ENCODE measurements around the gene OTULIN. TPM values are rescaled to one million over a fixed set of nuclear protein-coding genes. Genes with fewer than 3 reads are reported as not detected.
A peak's percentile ranks its signal among the peaks of the same experiment; 100 is the strongest.

Gene OTULIN
- total RNA-seq, 5 donors from 2014 or later (not counting 1 experiment from before 2014, with no cell fraction given): 57.6 to 67.1 (median 61.2) TPM

DNA sequence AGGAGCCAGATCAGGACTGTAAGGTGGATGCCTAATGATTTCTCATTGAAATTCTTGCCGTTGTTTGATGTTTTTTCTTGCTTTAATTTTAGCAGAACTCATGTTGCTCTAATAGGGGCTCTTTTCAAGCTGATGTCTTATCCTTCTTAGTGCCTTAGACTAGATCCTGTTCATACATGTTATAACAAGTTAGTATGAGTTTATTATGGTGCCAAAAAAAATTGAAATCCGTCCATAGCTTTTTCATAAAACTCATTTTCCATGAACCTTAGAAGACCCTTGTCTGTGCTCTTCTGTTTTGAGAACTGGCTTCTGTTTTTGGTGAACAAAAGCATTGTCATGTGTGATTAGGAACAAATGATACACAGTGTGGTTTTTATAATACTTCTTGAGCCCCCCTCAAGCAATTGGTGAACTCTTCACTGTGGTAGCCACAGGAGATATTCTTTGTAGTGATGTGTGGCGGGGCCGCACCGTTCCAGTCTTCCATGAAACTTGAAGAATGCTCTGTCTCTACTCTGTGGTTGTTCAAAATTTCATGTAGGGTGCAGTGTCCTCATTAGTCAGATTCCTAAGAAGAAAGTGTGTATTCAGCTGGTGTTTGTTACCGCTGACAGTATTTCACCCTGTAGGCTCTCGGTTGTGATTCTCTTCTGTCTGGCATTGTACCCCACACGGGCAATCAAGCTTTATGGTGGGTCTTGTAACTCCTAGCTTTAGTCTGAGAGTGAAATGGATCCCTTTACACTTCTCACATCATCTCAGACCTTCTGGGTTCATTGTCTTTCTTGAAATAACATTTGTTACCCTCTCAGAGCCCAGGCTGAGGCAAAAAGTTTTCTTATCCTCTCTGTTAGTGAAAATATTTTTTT, 10.7 kb downstream of the OTULIN start:
- peak overlapping the region; percentile 55 for H3K27ac ChIP-seq (ENCODE audit: low read length)
- Mint-ChIP-seq H3K27me3 (no peaks in the 10 kb centered on the region), H3K4me1 (peaks cover 73 to 80% (median 74%) of the 10 kb centered on the region in 3 donors), H3K27ac (peak overlapping the region; percentile 91 to 92), H3K9me3 (no peaks in the 10 kb centered on the region), H3K36me3 (peaks cover 29% of the 10 kb centered on the region), H3K4me3 (peak overlapping the region; percentile 55 to 63 (median 56))
- peak in 2 of 4 experiments; percentile 12 to 13 for ATAC-seq (replicated peaks in 1 of 4)
- POLR2A ChIA-PET: no interaction called here
- no peak overlapping the region for H3K4me3 ChIP-seq (ENCODE audit: control insufficient read depth in 1 of 2, extremely low read depth in 1 of 2, low read length in 1 of 2)
- H3K9me3 ChIP-seq: no peaks in the 10 kb centered on the region
- peaks cover 0 to 19% of the 10 kb centered on the region in 2 donors for H3K36me3 ChIP-seq (ENCODE audit: control insufficient read depth in 2 of 2, extremely low read depth in 1 of 2, insufficient read depth in 1 of 2, low read length in 1 of 2)
- no peaks in the 10 kb centered on the region for H3K27me3 ChIP-seq (replicated peaks in 1 of 2; ENCODE audit: control insufficient read depth in 2 of 2, extremely low read depth in 1 of 2, insufficient read depth in 2 of 2, low read length in 1 of 2)
- WGBS (ENCODE audit: insufficient coverage): 72% methylated on average over 2 of the region's 8 CpGs
- CTCF ChIA-PET: interaction anchor here (0.7 to 1.3 kb wide), 3 partner anchors 8 to 24 kb away, joined by 3 to 4 read pairs (median 3); no protein-coding TSS in a partner anchor
- DNase-seq: no peak
- H3K4me1 ChIP-seq (ENCODE audit: control insufficient read depth in 1 of 2, extremely low read depth in 1 of 2, insufficient read depth in 2 of 2, low read length in 2 of 2): peaks cover 12 to 44% of the 10 kb centered on the region in 2 experiments

- Mint-ChIP-seq H3K4me3 (peak overlapping the region; percentile 55 to 63 (median 56)), H3K36me3 (peaks cover 32% of the 10 kb centered on the region), H3K9me3 (no peaks in the 10 kb centered on the region), H3K4me1 (peaks cover 67 to 73% (median 70%) of the 10 kb centered on the region in 3 donors), H3K27ac (peak overlapping the region; percentile 91 to 92), H3K27me3 (no peaks in the 10 kb centered on the region)
- no peaks in the 10 kb centered on the region for H3K9me3 ChIP-seq
- ChIA-PET CTCF (interaction anchor here in 1 of 2 donors (0.9 to 1.3 kb wide), 2 partner anchors 9 to 19 kb away, joined by 3 to 4 read pairs; no protein-coding TSS in a partner anchor), POLR2A (interaction anchor here in 1 of 2 donors (0.5 kb wide), 1 partner anchor 533 kb away, joined by 3 read pairs; no protein-coding TSS in a partner anchor)
- peaks cover 12 to 40% of the 10 kb centered on the region in 2 experiments for H3K4me1 ChIP-seq (ENCODE audit: control insufficient read depth in 1 of 2, extremely low read depth in 1 of 2, insufficient read depth in 2 of 2, low read length in 2 of 2)
- H3K27me3 ChIP-seq (replicated peaks in 1 of 2; ENCODE audit: control insufficient read depth in 2 of 2, extremely low read depth in 1 of 2, insufficient read depth in 2 of 2, low read length in 1 of 2): no peaks in the 10 kb centered on the region
- peak; percentile 51 to 57 (median 54) for ATAC-seq (replicated peaks in 1 of 4)
- no peak overlapping the region for H3K4me3 ChIP-seq (ENCODE audit: control insufficient read depth in 1 of 2, extremely low read depth in 1 of 2, low read length in 1 of 2)
- H3K36me3 ChIP-seq (ENCODE audit: control insufficient read depth in 2 of 2, extremely low read depth in 1 of 2, insufficient read depth in 1 of 2, low read length in 1 of 2): peaks cover 0 to 24% of the 10 kb centered on the region in 2 donors
- peak overlapping the region; percentile 55 for H3K27ac ChIP-seq (ENCODE audit: low read length)
- DNase-seq: peak in 2 of 35 experiments; percentile 12 to 45
- 20% methylated on average over 1 of the region's 6 CpGs for WGBS (ENCODE audit: insufficient coverage)
Observed at GRCh38 chr5:14675865-14676300, 11.4 kb downstream of the OTULIN start.

- peaks cover 10 to 36% of the 10 kb centered on the region in 2 experiments for H3K4me1 ChIP-seq (ENCODE audit: control insufficient read depth in 1 of 2, extremely low read depth in 1 of 2, insufficient read depth in 2 of 2, low read length in 2 of 2)
- POLR2A ChIA-PET: interaction anchor here in 1 of 2 donors (0.5 kb wide), 1 partner anchor 534 kb away, joined by 3 read pairs; no protein-coding TSS in a partner anchor
- H3K4me3 ChIP-seq (ENCODE audit: control insufficient read depth in 1 of 2, extremely low read depth in 1 of 2, low read length in 1 of 2): no peak overlapping the region
- H3K36me3 ChIP-seq (ENCODE audit: control insufficient read depth in 2 of 2, extremely low read depth in 1 of 2, insufficient read depth in 1 of 2, low read length in 1 of 2): peaks cover 0 to 29% of the 10 kb centered on the region in 2 donors
- peak in 5 of 35 experiments; percentile 18 to 32 (median 23) for DNase-seq
- peaks cover 62 to 69% (median 66%) of the 10 kb centered on the region in 3 donors for H3K4me1 Mint-ChIP-seq
- peak overlapping the region; percentile 91 to 92 for H3K27ac Mint-ChIP-seq
- peak overlapping the region; percentile 55 to 63 (median 56) for H3K4me3 Mint-ChIP-seq
- peak; percentile 44 to 75 (median 60) for ATAC-seq (replicated peaks in 1 of 4)
- WGBS (ENCODE audit: insufficient coverage): 21% methylated on average over 1 of the region's 3 CpGs
- H3K27me3 Mint-ChIP-seq: no peaks in the 10 kb centered on the region
- peak overlapping the region; percentile 55 for H3K27ac ChIP-seq (ENCODE audit: low read length)
- H3K9me3 ChIP-seq: no peaks in the 10 kb centered on the region
- CTCF ChIA-PET: interaction anchor here in 1 of 2 donors (0.9 to 1.3 kb wide), 2 partner anchors 10 to 19 kb away, joined by 3 to 4 read pairs; no protein-coding TSS in a partner anchor
- H3K9me3 Mint-ChIP-seq: no peaks in the 10 kb centered on the region
- peaks cover 34% of the 10 kb centered on the region for H3K36me3 Mint-ChIP-seq
- H3K27me3 ChIP-seq (replicated peaks in 1 of 2; ENCODE audit: control insufficient read depth in 2 of 2, extremely low read depth in 1 of 2, insufficient read depth in 2 of 2, low read length in 1 of 2): no peaks in the 10 kb centered on the region
Observed at GRCh38 chr5:14676320-14676719, 11.8 kb downstream of the OTULIN start.

DNA sequence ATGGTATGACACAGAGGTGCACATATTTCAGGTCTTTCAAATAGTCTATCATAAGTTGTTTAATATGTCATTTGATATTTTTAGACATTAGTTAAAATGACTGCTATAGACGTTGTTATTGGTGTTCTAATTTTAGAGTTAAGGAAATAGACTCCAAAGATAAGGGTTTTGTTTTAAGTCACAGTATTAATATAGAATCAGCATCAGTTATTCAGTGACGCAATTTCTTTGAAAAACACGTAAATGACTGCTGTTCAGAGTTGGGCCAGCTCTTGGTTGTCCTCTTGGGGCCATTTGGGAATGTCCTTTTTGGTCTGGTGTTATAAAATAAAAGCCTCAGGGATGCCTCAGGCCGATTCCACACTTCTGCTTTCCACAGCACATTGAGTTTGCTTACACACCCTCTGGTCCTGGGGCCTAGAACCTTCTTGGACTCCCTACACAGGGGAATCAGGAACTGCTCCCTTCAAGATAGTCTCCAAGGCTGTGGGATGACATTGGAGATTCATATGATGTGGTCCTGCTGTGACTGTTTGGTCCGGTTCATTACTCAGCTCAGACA, 14.3 kb downstream of the OTULIN start:
- DNase-seq (no peak), ATAC-seq (replicated peaks in 1 of 4) (no peak)
- Mint-ChIP-seq H3K9me3 (no peaks in the 10 kb centered on the region), H3K4me1 (peaks cover 37 to 44% (median 42%) of the 10 kb centered on the region in 3 donors), H3K27me3 (no peaks in the 10 kb centered on the region), H3K36me3 (peaks cover 40% of the 10 kb centered on the region), H3K4me3 (no peak overlapping the region), H3K27ac (peak overlapping the region; percentile 27 to 82)
- Histone ChIP-seq H3K27ac (ENCODE audit: low read length) (no peak overlapping the region), H3K9me3 (no peaks in the 10 kb centered on the region), H3K4me3 (ENCODE audit: control insufficient read depth in 1 of 2, extremely low read depth in 1 of 2, low read length in 1 of 2) (no peak overlapping the region), H3K4me1 (ENCODE audit: control insufficient read depth in 1 of 2, extremely low read depth in 1 of 2, insufficient read depth in 2 of 2, low read length in 2 of 2) (peaks cover 10 to 23% of the 10 kb centered on the region in 2 experiments), H3K27me3 (replicated peaks in 1 of 2; ENCODE audit: control insufficient read depth in 2 of 2, extremely low read depth in 1 of 2, insufficient read depth in 2 of 2, low read length in 1 of 2) (no peaks in the 10 kb centered on the region), H3K36me3 (ENCODE audit: control insufficient read depth in 2 of 2, extremely low read depth in 1 of 2, insufficient read depth in 1 of 2, low read length in 1 of 2) (peaks cover 0 to 50% of the 10 kb centered on the region in 2 donors)
- WGBS (ENCODE audit: insufficient coverage): no CpG with 5 or more reads among the region's 5 CpGs
- POLR2A ChIA-PET: no interaction called here
- CTCF ChIA-PET: interaction anchor here (1.1 to 1.2 kb wide), 2 partner anchors 30 to 50 kb away, joined by 3 read pairs; no protein-coding TSS in a partner anchor

DNA sequence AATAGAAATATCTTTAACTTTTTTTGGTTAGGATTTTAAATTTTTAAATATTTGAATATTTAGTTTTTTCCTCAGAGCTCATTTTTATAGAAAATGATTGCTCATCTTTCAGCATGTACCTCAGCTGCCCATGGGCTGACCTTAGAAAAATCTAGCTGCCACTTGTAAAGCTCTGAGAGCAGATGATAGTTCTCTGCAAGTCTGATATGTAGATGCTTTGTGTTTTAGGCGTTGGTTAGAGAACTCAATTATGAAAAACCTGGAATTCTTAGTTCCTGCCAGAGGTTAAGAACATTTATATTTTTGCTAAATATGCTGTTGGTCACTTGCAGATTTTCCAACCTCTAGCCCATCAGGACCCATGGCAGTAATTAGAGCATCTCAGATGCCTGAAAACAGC, 15.1 kb downstream of the OTULIN start:
- Histone ChIP-seq H3K27ac (ENCODE audit: low read length) (no peak overlapping the region), H3K4me3 (ENCODE audit: control insufficient read depth in 1 of 2, extremely low read depth in 1 of 2, low read length in 1 of 2) (no peak overlapping the region), H3K9me3 (no peaks in the 10 kb centered on the region), H3K27me3 (replicated peaks in 1 of 2; ENCODE audit: control insufficient read depth in 2 of 2, extremely low read depth in 1 of 2, insufficient read depth in 2 of 2, low read length in 1 of 2) (no peaks in the 10 kb centered on the region), H3K4me1 (ENCODE audit: control insufficient read depth in 1 of 2, extremely low read depth in 1 of 2, insufficient read depth in 2 of 2, low read length in 2 of 2) (peaks cover 10 to 16% of the 10 kb centered on the region in 2 experiments), H3K36me3 (ENCODE audit: control insufficient read depth in 2 of 2, extremely low read depth in 1 of 2, insufficient read depth in 1 of 2, low read length in 1 of 2) (peaks cover under 1 to 56% of the 10 kb centered on the region in 2 donors)
- Mint-ChIP-seq H3K27ac (peak overlapping the region in 1 of 2 donors; percentile 82), H3K4me3 (no peak overlapping the region), H3K9me3 (no peaks in the 10 kb centered on the region), H3K36me3 (peaks cover 35% of the 10 kb centered on the region), H3K4me1 (peaks cover 30 to 38% (median 35%) of the 10 kb centered on the region in 3 donors), H3K27me3 (no peaks in the 10 kb centered on the region)
- no CpG with 5 or more reads among the region's 1 CpG for WGBS (ENCODE audit: insufficient coverage)
- POLR2A ChIA-PET: no interaction called here
- no peak for DNase-seq
- CTCF ChIA-PET: interaction anchor here (0.5 to 1.2 kb wide), 2 partner anchors 29 to 31 kb away, joined by 3 to 4 read pairs; no protein-coding TSS in a partner anchor
- no peak for ATAC-seq (replicated peaks in 1 of 4)
